GM13976 (cell line): ENCODE measurements around the gene DNAJC10.
"Not testable (repeated sequence)": the region's sequence is repeated elsewhere in the genome, so short reads cannot be mapped to it uniquely, and the experiment has no call there.

Experiments
- DNase-seq: peaks from one replicate; pipeline ENCODE4 v3.0.0; 2012; ENCODE audit warnings: low spot score
- CTCF ChIP-seq: IDR thresholded peaks from 2 replicates; pipeline ENCODE4 v1.5.1; 2012; ENCODE audit warnings: borderline replicate concordance, mild to moderate bottlenecking; ENCODE audit not compliant: insufficient read depth; ENCODE audit errors: extremely low read depth, missing control alignments, control extremely low read depth
- in situ Hi-C: fragments of 300-500 bp; cut with MboI; formaldehyde crosslinking; loops from one replicate; pipeline ENCODE4 v1.12.0; 2022; ENCODE audit warnings: low sequenced_read_pairs, mixed read lengths, inconsistent platforms; ENCODE audit not compliant: unreplicated experiment

Gene DNAJC10

GRCh38 chr2:182745061-182745460 is 29.0 kb downstream of the DNAJC10 start:
- no peak for TF ChIP-seq CTCF
- no peak for DNase-seq
- in situ Hi-C loops = no loop called here

GRCh38 chr2:182745894-182746293 is 29.8 kb downstream of the DNAJC10 start:
- in situ Hi-C loops, DNase-seq: not testable (repeated sequence)

GRCh38 chr2:182754231-182754630 is 38.2 kb downstream of the DNAJC10 start:
- no peak for TF ChIP-seq CTCF
- in situ Hi-C loops = no loop called here
- DNase-seq = no peak

- no peak for TF ChIP-seq CTCF
- in situ Hi-C loops = no loop called here
- no peak for DNase-seq
Measured at GRCh38 chr2:182758379-182758778, 42.3 kb downstream of the DNAJC10 start.

GRCh38 chr2:182761903-182762302 is 45.8 kb downstream of the DNAJC10 start:
- no peak for DNase-seq
- in situ Hi-C loops = loop anchor here (10.0 kb wide), 1 partner anchor 213 kb away; no protein-coding TSS in a partner anchor
- TF ChIP-seq CTCF = no peak

DNA sequence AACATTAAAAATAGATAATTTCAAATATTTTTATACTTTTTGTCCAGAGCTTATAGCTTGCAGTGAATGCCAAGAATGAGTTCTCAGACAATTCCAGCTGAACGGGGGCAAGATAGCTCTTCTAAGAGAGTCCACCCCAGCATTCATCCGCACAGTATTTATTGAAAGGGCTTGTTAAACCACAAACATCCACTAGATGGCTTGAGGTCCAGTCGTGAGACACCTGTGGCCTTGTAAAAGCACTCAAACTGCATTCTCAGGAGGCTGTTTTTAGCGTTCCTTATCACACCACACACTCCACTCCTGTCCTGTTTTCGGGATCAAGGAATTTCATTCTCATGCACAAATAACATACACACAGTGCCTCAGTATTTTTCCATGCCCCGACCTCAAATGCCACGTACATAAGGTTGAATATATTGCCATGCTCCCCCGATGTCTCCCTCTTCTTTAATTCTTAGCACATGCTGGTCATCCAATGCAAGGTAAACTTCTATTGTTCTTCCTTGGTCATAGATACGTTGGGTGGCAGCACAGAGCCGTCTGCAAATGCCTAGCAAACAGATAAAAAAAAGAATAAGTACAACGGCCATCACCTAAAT is 47.4 kb downstream of the DNAJC10 start:
- no peak for DNase-seq
- in situ Hi-C loops = loop anchor here (10.0 kb wide), 1 partner anchor 211 kb away; no protein-coding TSS in a partner anchor
- TF ChIP-seq CTCF = no peak

- in situ Hi-C loops = loop anchor here (10.0 kb wide), 1 partner anchor 208 kb away; no protein-coding TSS in a partner anchor
- no peak for DNase-seq
Measured at GRCh38 chr2:182766626-182767025, 50.6 kb downstream of the DNAJC10 start.

More at GRCh38 chr2:182766626-182767025, 50.6 kb downstream of the DNAJC10 start:
- TF ChIP-seq CTCF = no peak
